Suprapubic skin (tissue), 4 donors: Measurements from ENCODE around the gene CEP95. TPM values are rescaled to one million over a fixed set of nuclear protein-coding genes. Genes with fewer than 3 reads are reported as not detected.

ENCODE experiments used
- DNase-seq, 2 donors: peaks; one replicate each; pipeline ENCODE4 v3.0.0-alpha.2; 2019; ENCODE audit warnings: low spot score in 2 of 2
- H3K27ac ChIP-seq: fragments of 200-600 bp; sonication (generic); one replicate; pipeline ENCODE4 v1.5.1; 2019
- H3K27me3 ChIP-seq: fragments of 200-600 bp; sonication (generic); one replicate; pipeline ENCODE4 v1.5.1; 2019
- H3K36me3 ChIP-seq: fragments of 200-600 bp; sonication (generic); one replicate; pipeline ENCODE4 v1.5.1; 2019
- H3K4me1 ChIP-seq: fragments of 200-600 bp; sonication (generic); one replicate; pipeline ENCODE4 v1.5.1; 2019
- H3K4me3 ChIP-seq: fragments of 200-600 bp; sonication (generic); one replicate; pipeline ENCODE4 v1.5.1; 2019; ENCODE audit warnings: mild to moderate bottlenecking
- H3K9me3 ChIP-seq: fragments of 200-600 bp; sonication (generic); one replicate; pipeline ENCODE4 v1.5.1; 2019
- EP300 ChIP-seq: sonication (generic); formaldehyde crosslinking; IDR thresholded peaks from one replicate; pipeline ENCODE4 v1.6.1; 2017; ENCODE audit warnings: antibody characterized with exemption
- POLR2A ChIP-seq, 2 donors: fragments of 450-650 bp; IDR thresholded peaks; one replicate each; pipeline ENCODE4 v1.6.1; 2017; ENCODE audit warnings: antibody characterized with exemption in 2 of 2, mild to moderate bottlenecking in 2 of 2, moderate library complexity in 2 of 2
- POLR2AphosphoS5 ChIP-seq, 3 donors: sonication (generic); formaldehyde crosslinking; IDR thresholded peaks; one replicate each; pipeline ENCODE4 v1.6.1; 2017; ENCODE audit warnings: antibody characterized with exemption in 3 of 3
- WGBS: methylation state at CpG from one replicate; pipeline ENCODE4 v1.1.5; 2018; 5-methylcytosine and 5-hydroxymethylcytosine counted together
- total RNA-seq, 4 donors: library from RNA; depleted of rRNA; stranded (reverse); fragments of >200 nt; gene quantifications; one replicate each; pipeline ENCODE4 v1.1.0, GENCODE V29; 2016
- TF ChIP-seq, protein P1 (sequence below), 2 donors: fragments of 200-600 bp in 1 of 2; fragments of 450-650 bp in 1 of 2; sonication (generic) in 1 of 2; IDR thresholded peaks; one replicate each; pipeline ENCODE4 v1.5.1; 2016 to 2019; ENCODE audit warnings: antibody characterized with exemption in 2 of 2, mild to moderate bottlenecking in 1 of 2, moderate library complexity in 1 of 2

CEP95 gene
- total RNA-seq, 4 donors from 2014 or later = 46.8 to 200 (median 61.5) TPM

DNA sequence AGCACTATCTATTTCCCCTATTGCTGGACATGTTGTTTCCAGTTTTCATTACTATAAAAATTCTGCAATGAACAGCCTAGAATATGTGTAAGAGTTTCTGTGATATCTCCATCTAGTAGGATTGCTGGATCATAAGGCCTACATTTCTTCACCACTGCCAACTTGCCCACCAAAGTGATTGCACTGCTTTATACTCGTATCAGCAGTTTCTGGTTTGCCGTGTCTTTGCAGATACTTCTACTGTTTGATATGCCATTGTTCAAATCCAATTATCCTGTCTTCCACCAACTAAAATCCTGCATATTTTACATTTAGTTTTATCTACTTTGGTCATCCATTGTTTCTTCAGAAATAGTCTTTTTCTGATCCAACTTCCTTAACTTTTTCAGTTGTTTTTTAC is 21.1 kb downstream of the CEP95 start:
- WGBS = 87% methylated on average over 2 of the region's 2 CpGs
- H3K27me3 ChIP-seq = no peaks in the 10 kb centered on the region
- H3K9me3 ChIP-seq = no peaks in the 10 kb centered on the region
- H3K4me3 ChIP-seq = no peak overlapping the region
- H3K36me3 ChIP-seq = peaks cover 97% of the 10 kb centered on the region
- peaks cover 6% of the 10 kb centered on the region for H3K4me1 ChIP-seq
- no peak overlapping the region for H3K27ac ChIP-seq
- TF ChIP-seq EP300 = no peak
- TF ChIP-seq POLR2AphosphoS5 (IDR thresholded peaks at IDR 0.05) = no peak
- TF ChIP-seq POLR2A (IDR thresholded peaks at IDR 0.05) = no peak
- TF ChIP-seq, protein P1, sequence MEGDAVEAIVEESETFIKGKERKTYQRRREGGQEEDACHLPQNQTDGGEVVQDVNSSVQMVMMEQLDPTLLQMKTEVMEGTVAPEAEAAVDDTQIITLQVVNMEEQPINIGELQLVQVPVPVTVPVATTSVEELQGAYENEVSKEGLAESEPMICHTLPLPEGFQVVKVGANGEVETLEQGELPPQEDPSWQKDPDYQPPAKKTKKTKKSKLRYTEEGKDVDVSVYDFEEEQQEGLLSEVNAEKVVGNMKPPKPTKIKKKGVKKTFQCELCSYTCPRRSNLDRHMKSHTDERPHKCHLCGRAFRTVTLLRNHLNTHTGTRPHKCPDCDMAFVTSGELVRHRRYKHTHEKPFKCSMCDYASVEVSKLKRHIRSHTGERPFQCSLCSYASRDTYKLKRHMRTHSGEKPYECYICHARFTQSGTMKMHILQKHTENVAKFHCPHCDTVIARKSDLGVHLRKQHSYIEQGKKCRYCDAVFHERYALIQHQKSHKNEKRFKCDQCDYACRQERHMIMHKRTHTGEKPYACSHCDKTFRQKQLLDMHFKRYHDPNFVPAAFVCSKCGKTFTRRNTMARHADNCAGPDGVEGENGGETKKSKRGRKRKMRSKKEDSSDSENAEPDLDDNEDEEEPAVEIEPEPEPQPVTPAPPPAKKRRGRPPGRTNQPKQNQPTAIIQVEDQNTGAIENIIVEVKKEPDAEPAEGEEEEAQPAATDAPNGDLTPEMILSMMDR (IDR thresholded peaks at IDR 0.05) = no peak
- DNase-seq = no peak

DNA sequence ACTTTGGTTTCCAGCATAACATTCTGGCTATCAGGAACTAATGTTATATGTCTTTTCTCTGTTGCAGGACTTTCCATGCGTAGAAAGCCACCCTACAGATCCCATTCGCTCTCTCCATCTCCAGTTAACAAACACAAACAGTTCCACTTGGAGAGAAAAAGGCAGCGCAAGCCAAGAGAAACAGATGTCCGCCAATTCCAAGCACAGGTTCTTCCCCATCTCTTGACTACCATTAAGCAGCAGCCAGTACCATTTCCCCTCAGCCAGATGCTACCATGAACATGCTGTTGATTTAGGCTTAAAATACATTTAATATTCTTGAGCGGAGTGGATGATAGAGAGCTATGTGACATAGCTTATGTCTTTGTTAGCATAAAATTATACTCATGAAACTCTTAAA is 22.4 kb downstream of the CEP95 start:
- Histone ChIP-seq H3K4me3 (no peak overlapping the region), H3K27me3 (no peaks in the 10 kb centered on the region), H3K27ac (no peak overlapping the region), H3K9me3 (no peaks in the 10 kb centered on the region), H3K36me3 (peaks cover 99% of the 10 kb centered on the region), H3K4me1 (peaks cover 6% of the 10 kb centered on the region)
- 95% methylated on average over 5 of the region's 5 CpGs for WGBS
- no peak for DNase-seq
- TF ChIP-seq POLR2AphosphoS5 (IDR thresholded peaks at IDR 0.05) = no peak
- no peak for TF ChIP-seq POLR2A (IDR thresholded peaks at IDR 0.05)
- TF ChIP-seq, protein P1 (IDR thresholded peaks at IDR 0.05) = no peak
- no peak for TF ChIP-seq EP300

DNA sequence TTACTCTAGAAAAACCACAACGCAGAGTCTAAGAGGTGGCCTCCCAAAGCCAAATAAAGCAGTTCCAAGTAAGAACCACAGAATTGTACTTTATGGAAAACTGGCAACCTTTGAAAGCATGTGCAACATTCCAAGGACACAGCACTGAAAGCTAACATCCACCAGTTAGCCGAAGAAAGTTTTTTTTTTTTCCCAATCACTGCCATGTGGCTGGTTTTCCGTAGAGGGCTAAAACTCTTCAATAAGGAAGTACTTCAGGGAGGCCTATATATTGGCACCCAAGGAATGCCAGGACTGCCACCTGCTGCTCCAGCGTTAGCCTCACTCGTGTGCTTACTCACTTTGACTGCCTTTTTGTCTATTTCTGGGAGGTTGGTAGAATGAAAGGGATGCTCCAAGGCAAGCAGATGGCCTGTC is 25.2 kb downstream of the CEP95 start:
- no peaks in the 10 kb centered on the region for H3K27me3 ChIP-seq
- H3K9me3 ChIP-seq = no peaks in the 10 kb centered on the region
- 41% methylated on average over 5 of the region's 5 CpGs for WGBS
- TF ChIP-seq, protein P1 (IDR thresholded peaks at IDR 0.05) = no peak
- TF ChIP-seq POLR2A (IDR thresholded peaks at IDR 0.05) = no peak
- TF ChIP-seq EP300 = no peak
- TF ChIP-seq POLR2AphosphoS5 (IDR thresholded peaks at IDR 0.05) = no peak
- H3K4me3 ChIP-seq = no peak overlapping the region
- H3K4me1 ChIP-seq = peaks cover 6% of the 10 kb centered on the region
- DNase-seq = no peak
- H3K36me3 ChIP-seq = peaks cover 100% of the 10 kb centered on the region
- H3K27ac ChIP-seq = no peak overlapping the region

DNA sequence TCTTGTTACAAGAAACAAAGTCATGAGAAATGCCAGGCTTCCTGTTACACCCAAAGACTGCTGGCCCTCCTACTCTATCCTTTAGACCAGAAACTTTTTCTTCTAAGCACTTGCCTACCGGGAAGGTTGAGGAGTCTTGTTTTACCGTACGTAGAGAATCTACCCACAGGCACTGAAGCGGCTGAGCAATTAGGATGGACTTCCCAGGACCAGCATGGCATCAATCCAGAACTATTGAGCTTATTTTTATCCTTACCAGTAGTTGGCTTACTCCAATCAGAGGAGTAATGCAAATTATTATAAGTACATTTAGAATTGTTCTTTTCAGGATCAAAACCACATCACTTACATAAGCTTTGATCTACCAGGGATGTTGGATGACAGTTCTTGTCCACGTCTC is 25.6 kb downstream of the CEP95 start:
- WGBS = 88% methylated on average over 5 of the region's 5 CpGs
- Histone ChIP-seq H3K27me3 (no peaks in the 10 kb centered on the region), H3K27ac (no peak overlapping the region), H3K36me3 (peaks cover 100% of the 10 kb centered on the region), H3K4me1 (peaks cover 6% of the 10 kb centered on the region), H3K4me3 (no peak overlapping the region), H3K9me3 (no peaks in the 10 kb centered on the region)
- no peak for DNase-seq
- TF ChIP-seq, protein P1 (IDR thresholded peaks at IDR 0.05) = no peak
- no peak for TF ChIP-seq POLR2A (IDR thresholded peaks at IDR 0.05)
- no peak for TF ChIP-seq EP300
- TF ChIP-seq POLR2AphosphoS5 (IDR thresholded peaks at IDR 0.05) = no peak

DNA sequence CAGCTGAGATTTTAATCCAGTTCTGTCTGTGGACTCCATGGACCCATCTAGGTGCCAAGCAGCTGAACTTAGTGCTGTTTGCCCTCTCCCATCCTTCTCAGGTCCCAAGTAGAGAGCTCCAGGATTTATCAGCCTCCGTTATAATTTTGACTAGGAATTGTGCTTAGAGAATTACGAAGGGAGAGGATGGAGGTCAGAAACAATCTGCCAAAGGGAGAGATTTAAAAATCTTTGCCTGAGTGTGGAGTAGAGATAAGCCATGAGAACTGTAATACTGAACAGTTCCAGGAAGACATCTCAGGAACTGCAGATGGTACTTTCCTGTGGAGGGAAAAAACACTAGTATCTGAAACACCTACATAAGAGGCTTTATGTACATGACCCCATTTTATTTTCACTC is 27.0 kb downstream of the CEP95 start:
- Histone ChIP-seq H3K4me1 (peaks cover 6% of the 10 kb centered on the region), H3K9me3 (no peaks in the 10 kb centered on the region), H3K27me3 (no peaks in the 10 kb centered on the region), H3K36me3 (peaks cover 98% of the 10 kb centered on the region), H3K4me3 (no peak overlapping the region), H3K27ac (no peak overlapping the region)
- no peak for TF ChIP-seq POLR2AphosphoS5 (IDR thresholded peaks at IDR 0.05)
- TF ChIP-seq, protein P1 (IDR thresholded peaks at IDR 0.05) = no peak
- TF ChIP-seq EP300 = no peak
- TF ChIP-seq POLR2A (IDR thresholded peaks at IDR 0.05) = no peak
- 94% methylated on average over 2 of the region's 2 CpGs for WGBS
- DNase-seq = no peak
